Heart left ventricle (tissue), 13 donors: ENCODE data around the gene B3GAT2.

Experiments
- POLR2A ChIP-seq, 2 donors: fragments of 450-650 bp; IDR thresholded peaks; one replicate each; pipeline ENCODE4 v1.6.1; 2017; ENCODE audit warnings: antibody characterized with exemption in 2 of 2, mild to moderate bottlenecking in 2 of 2, moderate library complexity in 2 of 2
- TF ChIP-seq, protein P1 (sequence below), 12 donors: fragments of 200-600 bp; sonication (generic) in 4 of 12; IDR thresholded peaks; one replicate each; pipeline versions ENCODE4 v1.5.0 to v1.8.0; 2018 to 2022; ENCODE audit warnings: antibody characterized with exemption in 12 of 12, mild to moderate bottlenecking in 5 of 12
- donor health status: ischemic (EF 13 %, LVEDD 7.1; RV severe dilation, severe dysfunction).
- donor health status: DM: no; HTN: yes; CAD: no.
- donor health status: DM: no; HTN: no; CAD: no.
- donor health status: ischemic (EF 25% LVEDD 6.9; RV normal size, moderate dysfunction).
- donor health status: ischemic (EF 25% LVEDD 5.7; RV mildly dilated, moderate dysfunction).
- donor health status: ischemic (EF 35%, LVEDD 5.7; RV mildly dilated, moderate dysfunction).
- donor health status: nonischemic (EF 11% LVEDD 7.7; RV severe dilation, severe dysfunction).
- donor health status: DM: yes; HTN: yes; CAD: no.
- donor health status: PGD.
- donor health status: ischemic (EF 29% LVEDD 5.4; RV normal size, mild dysfunction).
- donor health status: nonischemic (EF 23%, LVEDD 6.1; RV moderate dilation, normal function).

DNA sequence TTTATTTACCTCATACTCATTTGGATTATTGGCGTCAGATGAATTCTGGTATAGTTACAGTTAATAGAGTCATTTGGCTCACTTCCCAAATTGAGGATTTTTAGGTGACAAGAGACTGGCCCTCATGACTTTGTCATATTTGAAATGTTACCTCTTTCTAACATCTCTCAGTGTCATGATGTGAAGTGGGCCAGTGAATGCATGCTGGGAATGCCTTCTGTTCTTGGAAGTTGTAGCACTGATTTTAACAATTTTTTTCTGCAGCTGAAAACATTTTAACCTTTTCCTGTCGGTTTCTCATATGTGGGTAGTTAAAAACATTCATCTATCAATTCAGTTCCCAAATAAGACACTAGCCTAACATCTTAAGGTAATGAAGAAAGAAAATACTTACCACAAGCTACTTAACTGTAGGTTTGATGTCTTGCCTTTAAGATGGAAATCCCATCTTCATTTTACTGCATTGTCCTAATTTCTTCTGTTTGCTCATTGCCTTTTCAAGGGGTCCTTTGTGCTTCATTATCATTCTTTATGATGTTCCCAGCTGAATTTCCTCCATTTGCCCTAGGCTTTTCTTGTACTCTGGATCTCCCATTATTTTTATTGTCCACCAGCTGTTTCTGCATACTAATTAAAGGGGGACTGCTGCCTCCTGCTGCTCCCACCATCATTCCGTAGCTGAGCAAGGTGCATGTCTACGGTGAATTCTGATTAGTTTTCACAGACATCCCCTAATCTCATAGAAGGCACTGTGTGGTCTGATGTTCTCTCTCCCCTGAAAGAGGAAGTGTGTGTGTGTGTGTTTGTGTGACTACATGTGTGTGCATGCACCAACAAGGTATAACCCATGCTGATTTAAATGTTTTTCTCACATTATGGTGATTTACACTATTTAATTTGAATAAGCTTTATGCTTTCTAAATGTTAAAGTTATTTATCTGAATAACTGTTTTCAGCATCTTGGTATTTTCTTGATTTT is 109.5 kb downstream of the B3GAT2 start:
- TF ChIP-seq, protein P1, sequence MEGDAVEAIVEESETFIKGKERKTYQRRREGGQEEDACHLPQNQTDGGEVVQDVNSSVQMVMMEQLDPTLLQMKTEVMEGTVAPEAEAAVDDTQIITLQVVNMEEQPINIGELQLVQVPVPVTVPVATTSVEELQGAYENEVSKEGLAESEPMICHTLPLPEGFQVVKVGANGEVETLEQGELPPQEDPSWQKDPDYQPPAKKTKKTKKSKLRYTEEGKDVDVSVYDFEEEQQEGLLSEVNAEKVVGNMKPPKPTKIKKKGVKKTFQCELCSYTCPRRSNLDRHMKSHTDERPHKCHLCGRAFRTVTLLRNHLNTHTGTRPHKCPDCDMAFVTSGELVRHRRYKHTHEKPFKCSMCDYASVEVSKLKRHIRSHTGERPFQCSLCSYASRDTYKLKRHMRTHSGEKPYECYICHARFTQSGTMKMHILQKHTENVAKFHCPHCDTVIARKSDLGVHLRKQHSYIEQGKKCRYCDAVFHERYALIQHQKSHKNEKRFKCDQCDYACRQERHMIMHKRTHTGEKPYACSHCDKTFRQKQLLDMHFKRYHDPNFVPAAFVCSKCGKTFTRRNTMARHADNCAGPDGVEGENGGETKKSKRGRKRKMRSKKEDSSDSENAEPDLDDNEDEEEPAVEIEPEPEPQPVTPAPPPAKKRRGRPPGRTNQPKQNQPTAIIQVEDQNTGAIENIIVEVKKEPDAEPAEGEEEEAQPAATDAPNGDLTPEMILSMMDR (IDR thresholded peaks at IDR 0.05) = no peak
- TF ChIP-seq POLR2A (IDR thresholded peaks at IDR 0.05) = no peak
